Uterus (tissue), 4 donors: ENCODE measurements around the gene SNX9. TPM values are rescaled to one million over a fixed set of nuclear protein-coding genes. Genes with fewer than 3 reads are reported as not detected.
"Not testable (repeated sequence)": the region's sequence is repeated elsewhere in the genome, so short reads cannot be mapped to it uniquely, and the experiment has no call there.

ENCODE experiments used
- DNase-seq, 2 donors: peaks; one replicate each; pipeline ENCODE4 v3.0.0-alpha.2; 2019 to 2020
- H3K27ac ChIP-seq, 2 donors: fragments of 200-600 bp; sonication (generic); 1 replicate in 1 of 2; 2 replicates in 1 of 2; pipeline ENCODE4 v1.5.1; 2016 to 2018
- H3K27me3 ChIP-seq, 2 donors: fragments of 200-600 bp; sonication (generic); one replicate each; pipeline ENCODE4 v1.5.1; 2018 to 2019; ENCODE audit warnings: control low read depth in 1 of 2
- H3K36me3 ChIP-seq, 2 donors: fragments of 200-600 bp; sonication (generic); one replicate each; pipeline ENCODE4 v1.5.1; 2019; ENCODE audit warnings: control low read depth in 1 of 2
- H3K4me1 ChIP-seq, 2 donors: fragments of 200-600 bp; sonication (generic); one replicate each; pipeline ENCODE4 v1.5.1; 2018 to 2019; ENCODE audit warnings: control low read depth in 1 of 2
- H3K4me3 ChIP-seq, 2 donors: fragments of 200-600 bp; sonication (generic); 1 replicate in 1 of 2; 2 replicates in 1 of 2; pipeline ENCODE4 v1.5.1; 2018 to 2019; ENCODE audit warnings: mild to moderate bottlenecking in 1 of 2
- H3K9me3 ChIP-seq, 2 donors: fragments of 200-600 bp; sonication (generic); one replicate each; pipeline ENCODE4 v1.5.1; 2019; ENCODE audit warnings: control low read depth in 1 of 2
- CTCF ChIP-seq, 4 experiments: fragments of 200-600 bp in 2 of 4; fragments of 450-650 bp in 2 of 4; sonication (generic) in 2 of 4; IDR thresholded peaks; one replicate each; pipeline ENCODE4 v1.5.1; 2016 to 2019; ENCODE audit warnings: antibody characterized with exemption in 4 of 4, mild to moderate bottlenecking in 2 of 4, moderate library complexity in 1 of 4
- POLR2A ChIP-seq, 2 donors: fragments of 450-650 bp; IDR thresholded peaks; one replicate each; pipeline ENCODE4 v1.6.1; 2016; ENCODE audit warnings: antibody characterized with exemption in 2 of 2, mild to moderate bottlenecking in 1 of 2, moderate library complexity in 1 of 2
- intact Hi-C: fragments of 100-400 bp; cut with DNase I; formaldehyde crosslinking; loops from one replicate; pipeline ENCODE4 v1.15.1; 2023; ENCODE audit warnings: low total_unique reads
- total RNA-seq, 4 donors: library from RNA; depleted of rRNA in 3 of 4; stranded (reverse); fragments of >200 nt in 3 of 4; gene quantifications; one replicate each; pipeline versions ENCODE4 v1.1.0 to v1.2.4, GENCODE V29; 2014 to 2023
- donor health status: DM: yes; HTN: yes; CAD: no.

Gene SNX9
- total RNA-seq, 4 donors from 2014 or later, result 31.0 to 65.9 (median 50.5) TPM

GRCh38 chr6:157929765-157930319 is 106.8 kb downstream of the SNX9 start:
- TF ChIP-seq POLR2A (IDR thresholded peaks at IDR 0.05), result no peak
- no peak for TF ChIP-seq CTCF (IDR thresholded peaks at IDR 0.05)
- Histone ChIP-seq H3K36me3 (no peaks in the 10 kb centered on the region), H3K4me3 (no peak overlapping the region), H3K9me3 (no peaks in the 10 kb centered on the region), H3K4me1 (no peaks in the 10 kb centered on the region), H3K27ac (no peak overlapping the region), H3K27me3 (no peaks in the 10 kb centered on the region)
- intact Hi-C loops, result no loop called here
- no peak for DNase-seq

GRCh38 chr6:157935786-157936185 is 112.7 kb downstream of the SNX9 start:
- Histone ChIP-seq H3K27ac (no peak overlapping the region), H3K27me3 (no peaks in the 10 kb centered on the region), H3K4me1 (no peaks in the 10 kb centered on the region), H3K9me3 (no peaks in the 10 kb centered on the region), H3K36me3 (no peaks in the 10 kb centered on the region), H3K4me3 (no peak overlapping the region)
- TF ChIP-seq POLR2A (IDR thresholded peaks at IDR 0.05) (no peak), CTCF (IDR thresholded peaks at IDR 0.05) (no peak)
- intact Hi-C loops, result no loop called here
- no peak for DNase-seq

DNA sequence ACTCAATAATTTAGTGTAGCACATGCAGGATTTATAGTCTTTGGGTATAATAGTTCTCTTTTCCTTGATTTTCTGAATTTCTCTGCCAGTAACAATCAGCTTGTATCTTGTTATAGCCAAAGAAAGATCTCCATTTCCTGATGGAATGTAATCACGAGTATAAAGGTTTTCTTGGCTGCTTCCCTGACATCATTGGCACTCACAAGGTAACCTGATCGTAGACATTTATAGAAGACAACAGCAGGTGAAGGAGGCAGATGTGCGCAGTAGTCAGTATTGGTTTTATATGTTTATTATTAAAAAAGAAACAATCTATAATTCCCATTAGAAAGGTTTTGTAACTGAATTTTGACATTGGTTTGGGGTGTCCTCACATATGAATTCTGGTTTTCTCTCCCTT is 114.3 kb downstream of the SNX9 start:
- intact Hi-C loops, result no loop called here
- TF ChIP-seq CTCF (IDR thresholded peaks at IDR 0.05) (no peak), POLR2A (IDR thresholded peaks at IDR 0.05) (no peak)
- Histone ChIP-seq H3K27ac (no peak overlapping the region), H3K36me3 (no peaks in the 10 kb centered on the region), H3K4me3 (no peak overlapping the region), H3K27me3 (no peaks in the 10 kb centered on the region), H3K4me1 (no peaks in the 10 kb centered on the region), H3K9me3 (no peaks in the 10 kb centered on the region)
- no peak for DNase-seq

DNA sequence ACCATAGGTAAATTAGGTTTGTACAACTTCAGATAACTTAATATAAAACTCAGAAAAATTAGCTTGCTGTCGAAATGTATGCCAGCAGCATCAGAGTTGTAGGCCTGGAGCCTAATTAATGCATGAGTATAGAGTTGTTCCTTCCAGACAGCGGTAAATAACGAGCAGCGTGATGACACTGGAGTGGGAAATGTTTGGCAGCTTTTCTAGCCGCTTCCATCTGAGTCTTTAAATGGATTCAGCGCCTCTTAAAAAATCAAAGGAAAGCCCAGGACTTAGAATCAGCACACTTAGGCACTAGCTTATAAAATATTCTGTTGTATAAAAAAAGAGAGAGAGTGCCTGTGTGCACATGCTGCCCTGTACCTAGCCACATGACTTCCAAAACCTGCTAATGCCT is 114.9 kb downstream of the SNX9 start:
- no peak overlapping the region for H3K4me3 ChIP-seq
- H3K27me3 ChIP-seq, result no peaks in the 10 kb centered on the region
- no peaks in the 10 kb centered on the region for H3K9me3 ChIP-seq
- no peak for TF ChIP-seq CTCF (IDR thresholded peaks at IDR 0.05)
- TF ChIP-seq POLR2A (IDR thresholded peaks at IDR 0.05), result no peak
- no peak for DNase-seq
- intact Hi-C loops, result no loop called here
- H3K27ac ChIP-seq, result no peak overlapping the region
- H3K4me1 ChIP-seq, result no peaks in the 10 kb centered on the region
- H3K36me3 ChIP-seq, result no peaks in the 10 kb centered on the region

GRCh38 chr6:157940375-157941036 is 117.5 kb downstream of the SNX9 start:
- H3K27ac ChIP-seq, H3K27me3 ChIP-seq, H3K4me1 ChIP-seq, H3K4me3 ChIP-seq, DNase-seq, H3K9me3 ChIP-seq, H3K36me3 ChIP-seq, intact Hi-C loops: not testable (repeated sequence)
